ACC112 (cell line): ENCODE measurements around the gene TRIM58.

ENCODE experiments used
- H2AFZ ChIP-seq: fragments of 200-600 bp; sonication (generic); one replicate; pipeline ENCODE4 v1.6.0; 2017; ENCODE audit warnings: antibody characterized with exemption, low read length; ENCODE audit not compliant: unreplicated experiment
- H3K27ac ChIP-seq: fragments of 200-600 bp; sonication (generic); 2 replicates; pipeline ENCODE4 v1.5.1; 2014; ENCODE audit warnings: low read depth, mild to moderate bottlenecking, antibody characterized with exemption, low read length, moderate library complexity
- H3K27me3 ChIP-seq: fragments of 200-600 bp; sonication (generic); 2 replicates; pipeline ENCODE4 v1.6.1; 2014; ENCODE audit warnings: mild to moderate bottlenecking, antibody characterized with exemption, low read length, moderate library complexity, mixed read lengths; ENCODE audit not compliant: insufficient read depth
- H3K36me3 ChIP-seq: fragments of 200-600 bp; sonication (generic); 2 replicates; pipeline ENCODE4 v1.6.1; 2016; ENCODE audit warnings: mild to moderate bottlenecking, antibody characterized with exemption, low read length, moderate library complexity, mixed read lengths; ENCODE audit not compliant: insufficient read depth
- H3K4me1 ChIP-seq: fragments of 200-600 bp; sonication (generic); one replicate; pipeline ENCODE4 v1.6.1; 2016; ENCODE audit warnings: low read length, mixed read lengths; ENCODE audit not compliant: insufficient read depth, unreplicated experiment, control insufficient read depth
- H3K4me3 ChIP-seq: fragments of 200-600 bp; sonication (generic); 2 replicates; pipeline ENCODE4 v1.5.1; 2014; ENCODE audit warnings: mild to moderate bottlenecking, low read depth, low read length
- H3K79me2 ChIP-seq: fragments of 200-600 bp; sonication (generic); one replicate; pipeline ENCODE4 v1.6.0; 2016; ENCODE audit warnings: low read length; ENCODE audit not compliant: control insufficient read depth, unreplicated experiment, insufficient read depth

Gene TRIM58

DNA sequence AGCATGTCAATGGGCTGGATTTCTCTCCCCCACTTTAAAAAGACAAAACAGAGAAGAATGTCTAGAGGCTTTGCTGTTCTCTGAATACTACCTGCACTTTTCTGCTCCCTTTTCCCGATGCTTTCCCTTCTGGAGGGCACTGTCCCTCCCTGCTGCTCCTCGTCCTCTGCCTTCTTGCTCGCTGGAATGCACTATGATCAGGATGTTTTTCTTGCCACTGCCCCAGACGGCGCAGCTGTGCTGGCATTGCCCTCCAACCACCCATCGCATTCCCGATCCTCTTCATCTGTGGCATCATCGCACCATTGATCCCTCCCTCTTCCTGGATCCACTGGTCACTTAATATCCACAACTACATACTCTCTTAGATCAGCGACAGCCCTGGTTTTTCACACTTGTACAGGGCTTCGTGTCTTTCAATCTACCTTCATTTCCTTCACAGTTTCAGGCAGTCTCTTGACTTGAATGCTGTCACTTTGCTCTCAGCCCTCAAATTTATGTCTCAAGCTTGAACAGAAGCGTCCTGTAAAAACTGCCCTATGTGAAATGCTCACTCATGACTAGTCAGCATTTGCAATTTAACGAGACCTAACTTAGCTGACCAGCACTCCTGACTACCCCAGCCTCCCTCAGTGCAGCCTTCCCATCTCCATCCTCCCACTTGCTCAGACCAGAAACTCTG, 11.8 kb upstream of the TRIM58 start:
- Histone ChIP-seq H3K36me3 (no peaks in the 10 kb centered on the region), H3K27me3 (no peaks in the 10 kb centered on the region), H3K4me3 (no peak overlapping the region), H3K4me1 (no peaks in the 10 kb centered on the region), H2AFZ (no peak overlapping the region), H3K27ac (no peak overlapping the region), H3K79me2 (no peaks in the 10 kb centered on the region)

DNA sequence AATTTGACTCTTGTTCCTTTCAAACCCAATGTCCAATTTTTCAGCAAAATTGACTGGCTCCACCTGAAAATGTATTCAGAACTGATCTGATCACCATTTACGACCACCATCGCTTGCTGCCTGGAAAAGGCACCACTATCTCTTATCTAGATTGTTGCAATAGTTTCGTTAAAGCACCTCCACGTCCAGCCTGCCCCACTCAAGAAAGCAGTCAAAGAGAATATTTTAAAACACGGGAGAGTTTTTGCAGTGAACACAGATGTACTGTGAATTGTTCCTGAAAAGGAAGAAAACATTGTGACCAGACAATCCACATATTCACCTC, 11.3 kb upstream of the TRIM58 start:
- Histone ChIP-seq H3K27me3 (no peaks in the 10 kb centered on the region), H3K36me3 (no peaks in the 10 kb centered on the region), H2AFZ (no peak overlapping the region), H3K79me2 (no peaks in the 10 kb centered on the region), H3K4me1 (no peaks in the 10 kb centered on the region), H3K27ac (no peak overlapping the region), H3K4me3 (no peak overlapping the region)

DNA sequence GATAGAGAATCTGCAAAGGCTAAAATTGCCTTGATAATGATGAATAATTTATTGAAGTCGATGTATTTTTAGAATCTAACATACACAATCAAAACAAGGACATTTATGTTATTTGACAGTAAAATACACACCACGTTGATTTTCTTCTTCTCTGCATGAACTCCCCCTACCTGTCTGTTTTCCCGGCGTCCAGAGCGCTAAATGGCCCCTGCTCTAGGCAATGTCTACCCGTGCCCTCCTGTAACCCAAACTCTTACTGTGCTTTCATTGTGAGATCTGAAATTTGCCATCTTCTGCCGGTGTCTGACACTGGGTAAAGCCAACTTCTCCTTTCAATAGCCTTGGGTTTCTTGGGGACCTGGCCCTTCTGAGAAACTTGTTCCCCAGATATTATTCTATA, 8.6 kb upstream of the TRIM58 start:
- Histone ChIP-seq H3K79me2 (no peaks in the 10 kb centered on the region), H3K4me3 (no peak overlapping the region), H3K4me1 (no peaks in the 10 kb centered on the region), H2AFZ (no peak overlapping the region), H3K27ac (no peak overlapping the region), H3K27me3 (no peaks in the 10 kb centered on the region), H3K36me3 (no peaks in the 10 kb centered on the region)

DNA sequence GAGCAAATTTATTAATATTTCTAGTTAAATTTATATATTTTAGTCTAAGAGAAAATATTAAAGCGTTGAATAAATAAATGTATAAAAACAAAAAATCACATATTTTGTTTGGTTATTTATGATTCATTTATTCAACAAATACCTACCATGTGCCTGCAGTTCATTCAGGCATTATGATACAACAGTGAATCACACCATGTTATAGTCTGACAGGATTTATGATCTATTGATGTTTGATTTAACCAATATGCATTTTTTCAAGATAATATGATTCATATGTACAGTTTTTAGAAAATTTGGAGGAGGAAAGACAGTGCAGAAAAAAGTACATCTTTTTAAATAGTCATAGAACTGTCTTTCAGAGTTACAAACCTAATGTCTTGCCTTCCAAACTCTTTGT, 7.4 kb upstream of the TRIM58 start:
- no peaks in the 10 kb centered on the region for H3K79me2 ChIP-seq
- H2AFZ ChIP-seq, result no peak overlapping the region
- H3K27ac ChIP-seq, result no peak overlapping the region
- H3K4me1 ChIP-seq, result no peaks in the 10 kb centered on the region
- H3K27me3 ChIP-seq, result no peaks in the 10 kb centered on the region
- no peaks in the 10 kb centered on the region for H3K36me3 ChIP-seq
- no peak overlapping the region for H3K4me3 ChIP-seq

DNA sequence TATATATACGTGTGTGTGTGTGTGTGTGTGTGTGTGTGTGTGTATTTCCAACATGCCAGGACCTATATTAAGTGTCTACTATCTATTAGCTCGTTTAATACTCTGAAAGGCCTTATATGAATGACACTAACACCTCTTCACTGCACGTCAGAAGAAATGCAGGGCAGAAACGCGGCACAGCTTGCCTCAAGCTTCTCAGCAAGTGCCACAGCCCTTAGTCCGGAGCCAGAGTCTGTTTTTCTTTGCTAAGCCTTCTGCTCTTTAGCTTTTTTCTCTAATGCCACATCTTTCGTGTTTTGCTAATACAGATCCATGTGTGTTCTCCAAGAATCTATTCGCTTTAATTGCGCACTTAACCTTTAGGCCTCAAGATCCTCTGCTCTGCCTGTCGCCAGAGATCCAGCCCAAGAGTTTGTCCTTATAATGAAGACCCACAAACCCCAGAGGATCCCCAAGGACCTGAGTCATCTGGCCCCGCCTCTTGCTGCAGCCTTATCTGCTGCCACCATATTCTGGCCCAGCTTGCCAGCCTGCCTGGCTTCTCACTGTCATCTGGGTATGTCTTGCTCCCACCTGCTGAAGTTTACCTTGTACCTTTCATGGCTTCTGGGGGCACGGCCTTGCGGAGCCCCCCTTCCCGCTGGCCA, 2.0 kb upstream of the TRIM58 start:
- H3K79me2 ChIP-seq, result no peaks in the 10 kb centered on the region
- H3K27ac ChIP-seq, result no peak overlapping the region
- no peaks in the 10 kb centered on the region for H3K36me3 ChIP-seq
- no peaks in the 10 kb centered on the region for H3K4me1 ChIP-seq
- H2AFZ ChIP-seq, result no peak overlapping the region
- H3K27me3 ChIP-seq, result no peaks in the 10 kb centered on the region
- H3K4me3 ChIP-seq, result no peak overlapping the region

DNA sequence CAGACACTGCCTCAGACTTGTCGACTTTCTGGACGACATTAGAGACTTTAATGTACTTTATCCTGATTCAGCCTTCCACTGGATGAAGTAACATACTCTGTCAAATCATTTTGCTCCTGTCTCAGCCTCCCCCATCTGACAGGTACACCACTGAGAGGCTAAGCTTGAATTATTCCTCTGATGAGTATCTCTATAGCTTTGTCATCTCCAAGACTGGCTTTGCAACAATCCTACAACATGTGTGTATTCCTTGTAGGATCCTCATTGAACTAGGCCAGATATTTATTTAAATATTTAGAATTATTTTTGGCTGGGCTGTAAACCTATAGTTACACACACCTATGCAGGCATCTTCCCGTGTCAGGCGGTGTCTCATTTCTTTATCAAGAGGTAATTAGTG, 1.1 kb upstream of the TRIM58 start:
- Histone ChIP-seq H3K27me3 (no peaks in the 10 kb centered on the region), H3K4me1 (no peaks in the 10 kb centered on the region), H3K36me3 (no peaks in the 10 kb centered on the region), H3K79me2 (no peaks in the 10 kb centered on the region), H3K27ac (no peak overlapping the region), H2AFZ (no peak overlapping the region), H3K4me3 (no peak overlapping the region)

DNA sequence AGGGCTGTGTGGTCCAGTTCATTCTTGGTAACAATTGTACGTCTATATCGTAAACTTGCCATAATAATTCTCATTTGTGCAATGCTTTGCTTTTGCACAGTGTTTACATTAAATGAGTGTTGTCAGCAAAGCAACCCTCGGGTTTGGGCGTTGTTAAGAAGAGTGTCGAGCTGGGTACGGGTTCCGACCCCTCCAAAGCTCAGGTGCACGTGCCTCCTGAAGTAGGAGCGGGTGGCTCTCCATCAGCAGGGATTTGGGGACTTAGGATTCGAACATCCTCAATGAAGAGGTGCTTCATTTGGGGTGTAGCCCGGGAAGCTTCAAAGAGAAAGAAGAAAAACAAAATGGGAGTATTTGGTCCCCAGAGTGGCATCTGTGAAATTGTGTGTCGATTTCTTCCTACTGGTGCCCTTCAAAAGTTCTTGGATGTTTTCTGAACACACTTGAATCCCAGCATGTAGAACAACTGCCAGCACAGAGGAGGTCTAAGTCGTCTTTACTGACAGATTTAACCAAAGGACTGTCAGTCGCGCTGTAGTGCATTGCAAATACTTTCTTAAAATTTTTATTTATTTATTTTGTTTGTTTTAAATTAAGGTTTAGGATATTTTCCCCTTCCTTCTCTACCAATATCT, 1.1 kb downstream of the TRIM58 start:
- H3K4me3 ChIP-seq, result no peak overlapping the region
- H2AFZ ChIP-seq, result no peak overlapping the region
- H3K36me3 ChIP-seq, result no peaks in the 10 kb centered on the region
- H3K27ac ChIP-seq, result no peak overlapping the region
- no peaks in the 10 kb centered on the region for H3K79me2 ChIP-seq
- H3K27me3 ChIP-seq, result no peaks in the 10 kb centered on the region
- H3K4me1 ChIP-seq, result no peaks in the 10 kb centered on the region

DNA sequence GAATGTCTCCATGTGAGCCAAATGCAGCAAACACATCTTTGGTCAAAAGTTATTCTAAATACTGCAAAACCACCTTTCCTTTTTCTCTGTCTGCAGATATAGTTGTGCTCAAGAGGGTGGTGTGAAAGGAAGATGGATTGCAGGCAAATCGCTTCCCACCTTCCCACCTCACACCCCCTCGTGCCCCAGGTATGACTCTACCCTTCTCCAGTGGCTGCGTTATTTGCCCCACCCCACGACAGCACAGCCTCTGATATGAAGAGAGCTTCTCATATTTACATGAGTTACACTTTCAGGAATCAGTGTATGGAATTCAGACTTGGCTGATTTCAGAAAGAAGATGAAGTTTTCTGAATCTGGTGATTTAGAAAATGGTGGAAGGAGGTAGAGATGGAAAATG, 5.8 kb downstream of the TRIM58 start:
- H3K4me1 ChIP-seq, result no peaks in the 10 kb centered on the region
- no peak overlapping the region for H2AFZ ChIP-seq
- H3K36me3 ChIP-seq, result no peaks in the 10 kb centered on the region
- no peak overlapping the region for H3K27ac ChIP-seq
- no peaks in the 10 kb centered on the region for H3K79me2 ChIP-seq
- no peaks in the 10 kb centered on the region for H3K27me3 ChIP-seq
- H3K4me3 ChIP-seq, result no peak overlapping the region

DNA sequence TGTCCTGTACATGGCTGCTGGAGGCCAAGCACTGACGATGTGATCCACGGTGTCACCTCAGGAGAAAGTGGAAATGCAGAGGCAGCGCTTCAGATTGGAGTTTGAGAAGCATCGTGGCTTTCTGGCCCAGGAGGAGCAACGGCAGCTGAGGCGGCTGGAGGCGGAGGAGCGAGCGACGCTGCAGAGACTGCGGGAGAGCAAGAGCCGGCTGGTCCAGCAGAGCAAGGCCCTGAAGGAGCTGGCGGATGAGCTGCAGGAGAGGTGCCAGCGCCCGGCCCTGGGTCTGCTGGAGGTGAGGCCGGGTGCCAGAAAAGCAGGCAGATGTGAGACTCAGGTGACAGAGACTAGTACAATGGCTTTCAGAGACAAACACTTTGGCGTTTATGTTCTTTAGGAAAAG, 7.7 kb downstream of the TRIM58 start:
- H3K4me1 ChIP-seq, result no peaks in the 10 kb centered on the region

DNA sequence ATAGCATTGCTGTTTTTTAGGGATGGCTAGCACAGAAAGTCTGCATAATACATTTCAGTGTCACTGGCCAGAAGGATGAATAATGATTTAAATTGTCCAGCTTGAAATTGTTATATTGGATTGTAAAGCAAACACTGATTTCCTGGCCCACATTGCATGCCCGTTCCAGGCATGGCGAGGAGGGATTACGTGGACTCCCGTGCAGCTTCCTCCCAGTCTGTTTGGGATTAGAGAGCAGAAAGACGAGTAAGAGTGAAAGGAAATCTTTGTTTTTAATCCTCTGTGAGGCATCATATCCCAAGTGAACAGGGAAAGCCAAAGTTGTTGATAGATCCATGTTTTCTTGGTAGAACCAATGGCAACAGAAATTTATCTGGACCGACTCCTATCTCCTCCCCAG, 8.4 kb downstream of the TRIM58 start:
- H3K36me3 ChIP-seq, result no peaks in the 10 kb centered on the region
- H2AFZ ChIP-seq, result no peak overlapping the region
- H3K27ac ChIP-seq, result no peak overlapping the region
- H3K4me1 ChIP-seq, result no peaks in the 10 kb centered on the region
- no peaks in the 10 kb centered on the region for H3K79me2 ChIP-seq
- no peak overlapping the region for H3K4me3 ChIP-seq
- no peaks in the 10 kb centered on the region for H3K27me3 ChIP-seq

More for the DNA sequence above, 7.7 kb downstream of the TRIM58 start:
- Histone ChIP-seq H3K36me3 (no peaks in the 10 kb centered on the region), H2AFZ (no peak overlapping the region), H3K27me3 (no peaks in the 10 kb centered on the region), H3K27ac (no peak overlapping the region), H3K79me2 (no peaks in the 10 kb centered on the region), H3K4me3 (no peak overlapping the region)

DNA sequence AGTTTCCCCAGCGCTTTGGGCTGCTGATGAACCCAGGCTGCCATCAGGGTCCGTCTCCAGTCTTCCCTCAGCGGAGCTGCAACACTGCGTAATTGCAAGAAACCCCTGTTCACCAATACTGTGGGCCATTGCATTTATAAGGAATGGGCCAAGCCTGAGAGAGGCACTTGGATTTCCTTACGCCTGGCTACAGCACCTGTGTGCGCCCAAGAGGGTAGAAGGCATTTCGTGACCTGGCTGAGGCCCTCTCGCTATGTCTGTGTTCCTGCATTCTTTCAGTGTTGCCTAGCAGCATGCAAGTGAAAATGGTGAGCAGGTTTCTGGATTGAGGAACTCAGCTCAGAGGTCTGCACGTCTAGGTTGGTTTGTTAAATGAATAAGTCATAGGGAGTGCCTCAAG, 26.4 kb downstream of the TRIM58 start:
- Histone ChIP-seq H3K4me1 (no peaks in the 10 kb centered on the region), H3K27ac (no peak overlapping the region), H3K4me3 (no peak overlapping the region), H3K27me3 (no peaks in the 10 kb centered on the region), H3K79me2 (no peaks in the 10 kb centered on the region), H2AFZ (no peak overlapping the region), H3K36me3 (no peaks in the 10 kb centered on the region)
